Activated CD4-positive, CD25-positive, alpha-beta regulatory T cell treated with anti-CD3 and anti-CD28 coated beads, Interleukin-2, amount 50 U/mL, for 24 hours (primary cell): ENCODE results near the gene SEC14L3.

Experiments
- ATAC-seq, 2 donors: fragments of 150-1000 bp; cut with Tn5 transposase; one replicate each; pipeline ENCODE4 v1.10.0; 2021; ENCODE audit warnings: mild to moderate bottlenecking in 1 of 2, moderate library complexity in 1 of 2

The SEC14L3 gene

GRCh38 chr22:30471616-30472318 is at the start of gene SEC14L3:
Gene SEC14L3 (minus strand): TSS chr22:30472017. CDS start chr22:30471958, 59 bp downstream.
- ATAC-seq: no peak

GRCh38 chr22:30519842-30520425 is 48.1 kb upstream of the SEC14L3 start:
- ATAC-seq: no peak

GRCh38 chr22:30516731-30517130 is 44.9 kb upstream of the SEC14L3 start:
- ATAC-seq: no peak

- ATAC-seq: no peak
Observed at GRCh38 chr22:30516273-30516672, 44.5 kb upstream of the SEC14L3 start.

GRCh38 chr22:30514252-30514651 is 42.4 kb upstream of the SEC14L3 start:
- ATAC-seq: no peak

- no peak for ATAC-seq
Observed at GRCh38 chr22:30513462-30513861, 41.6 kb upstream of the SEC14L3 start.

- no peak for ATAC-seq
Observed at GRCh38 chr22:30511911-30512310, 40.1 kb upstream of the SEC14L3 start.

- ATAC-seq: no peak
Observed at GRCh38 chr22:30511109-30511508, 39.3 kb upstream of the SEC14L3 start.

- no peak for ATAC-seq
Observed at GRCh38 chr22:30508216-30508615, 36.4 kb upstream of the SEC14L3 start.

GRCh38 chr22:30507670-30508069 is 35.9 kb upstream of the SEC14L3 start:
- no peak for ATAC-seq

- no peak for ATAC-seq
Observed at GRCh38 chr22:30506507-30506968, 34.7 kb upstream of the SEC14L3 start.

- ATAC-seq: no peak
Observed at GRCh38 chr22:30503551-30503950, 31.7 kb upstream of the SEC14L3 start.

GRCh38 chr22:30502911-30503310 is 31.1 kb upstream of the SEC14L3 start:
- ATAC-seq: no peak

GRCh38 chr22:30502153-30502552 is 30.3 kb upstream of the SEC14L3 start:
- no peak for ATAC-seq

- no peak for ATAC-seq
Observed at GRCh38 chr22:30500628-30501027, 28.8 kb upstream of the SEC14L3 start.

GRCh38 chr22:30497466-30498150 is 25.8 kb upstream of the SEC14L3 start:
- no peak for ATAC-seq

- ATAC-seq: no peak
Observed at GRCh38 chr22:30495041-30495784, 23.4 kb upstream of the SEC14L3 start.

GRCh38 chr22:30492144-30492543 is 20.3 kb upstream of the SEC14L3 start:
- no peak for ATAC-seq

GRCh38 chr22:30491381-30491780 is 19.6 kb upstream of the SEC14L3 start:
- ATAC-seq: no peak

- no peak for ATAC-seq
Observed at GRCh38 chr22:30490399-30490798, 18.6 kb upstream of the SEC14L3 start.

- ATAC-seq: no peak
Observed at GRCh38 chr22:30488121-30488520, 16.3 kb upstream of the SEC14L3 start.

GRCh38 chr22:30486661-30487115 is 14.9 kb upstream of the SEC14L3 start:
- no peak for ATAC-seq

GRCh38 chr22:30486118-30486517 is 14.3 kb upstream of the SEC14L3 start:
- no peak for ATAC-seq
